Measurements from ENCODE around the gene NANOGP8.
"Not testable (repeated sequence)": the region's sequence is repeated elsewhere in the genome, so short reads cannot be mapped to it uniquely, and the experiment has no call there.

NANOGP8 gene

DNA sequence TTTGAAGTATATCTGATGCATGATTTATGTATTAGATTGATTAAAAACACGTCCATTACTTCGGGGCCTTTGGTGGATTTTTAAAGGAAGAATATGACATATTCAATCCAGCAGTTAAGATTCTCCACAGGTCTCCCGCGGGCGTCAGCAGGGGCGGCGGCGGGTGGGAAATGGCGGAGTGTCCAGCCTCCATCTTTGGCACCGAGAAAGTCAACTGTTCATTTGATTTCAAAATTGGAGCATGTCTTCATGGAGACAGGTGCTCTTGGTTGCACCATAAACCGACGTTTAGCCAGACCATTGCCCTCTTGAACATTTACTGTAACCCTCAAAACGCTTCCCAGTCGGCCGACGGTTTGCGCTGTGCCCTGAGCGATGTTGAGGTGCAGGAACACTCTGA is 7.2 kb upstream of the NANOGP8 start:
- no peak for DNase-seq

GRCh38 chr15:35090104-35090807 is 5.2 kb upstream of the NANOGP8 start:
- DNase-seq, result no peak

- DNase-seq, result no peak
These were observed 4.5 kb upstream of the NANOGP8 start for GRCh38 chr15:35089551-35089950.

DNA sequence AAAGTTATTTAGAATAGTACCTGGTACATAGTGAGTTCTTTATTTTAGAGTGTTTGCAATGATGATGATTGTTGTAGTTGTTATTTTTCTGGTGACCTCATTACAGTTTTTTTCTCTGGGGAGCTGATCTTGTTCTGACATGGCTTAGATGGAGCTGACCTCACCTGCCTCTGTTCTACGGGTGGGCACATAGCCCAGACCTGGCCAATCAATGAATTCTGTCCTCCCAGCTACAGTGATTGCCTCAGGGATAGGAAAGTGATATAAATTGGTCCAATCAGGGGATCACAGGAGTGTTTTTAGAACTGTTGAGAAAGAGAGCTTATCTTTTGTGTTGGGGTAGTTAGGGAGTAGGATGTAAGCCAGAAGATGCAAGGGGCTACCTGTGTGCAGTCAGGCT is 3.2 kb upstream of the NANOGP8 start:
- no peak for DNase-seq

DNA sequence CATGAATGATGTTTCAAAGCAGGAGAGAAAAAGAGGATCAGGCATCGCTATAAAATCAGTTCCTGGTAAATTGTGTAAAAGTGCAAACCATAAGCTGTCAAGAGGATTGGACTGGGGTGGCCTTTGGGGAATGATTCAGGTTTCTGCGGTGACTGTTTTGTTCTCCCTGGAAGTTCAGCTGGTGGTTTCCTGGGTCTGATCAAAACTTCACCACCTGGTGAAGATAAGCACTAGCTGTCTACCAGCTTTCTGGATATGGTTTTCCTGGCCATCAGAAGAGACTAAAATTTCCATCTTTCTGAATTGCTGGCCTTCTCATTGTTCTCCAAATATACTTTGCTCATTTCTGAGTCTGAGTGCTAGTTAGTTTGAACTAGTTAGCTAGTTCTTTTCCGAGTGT is 2.7 kb upstream of the NANOGP8 start:
- no peak for DNase-seq

DNA sequence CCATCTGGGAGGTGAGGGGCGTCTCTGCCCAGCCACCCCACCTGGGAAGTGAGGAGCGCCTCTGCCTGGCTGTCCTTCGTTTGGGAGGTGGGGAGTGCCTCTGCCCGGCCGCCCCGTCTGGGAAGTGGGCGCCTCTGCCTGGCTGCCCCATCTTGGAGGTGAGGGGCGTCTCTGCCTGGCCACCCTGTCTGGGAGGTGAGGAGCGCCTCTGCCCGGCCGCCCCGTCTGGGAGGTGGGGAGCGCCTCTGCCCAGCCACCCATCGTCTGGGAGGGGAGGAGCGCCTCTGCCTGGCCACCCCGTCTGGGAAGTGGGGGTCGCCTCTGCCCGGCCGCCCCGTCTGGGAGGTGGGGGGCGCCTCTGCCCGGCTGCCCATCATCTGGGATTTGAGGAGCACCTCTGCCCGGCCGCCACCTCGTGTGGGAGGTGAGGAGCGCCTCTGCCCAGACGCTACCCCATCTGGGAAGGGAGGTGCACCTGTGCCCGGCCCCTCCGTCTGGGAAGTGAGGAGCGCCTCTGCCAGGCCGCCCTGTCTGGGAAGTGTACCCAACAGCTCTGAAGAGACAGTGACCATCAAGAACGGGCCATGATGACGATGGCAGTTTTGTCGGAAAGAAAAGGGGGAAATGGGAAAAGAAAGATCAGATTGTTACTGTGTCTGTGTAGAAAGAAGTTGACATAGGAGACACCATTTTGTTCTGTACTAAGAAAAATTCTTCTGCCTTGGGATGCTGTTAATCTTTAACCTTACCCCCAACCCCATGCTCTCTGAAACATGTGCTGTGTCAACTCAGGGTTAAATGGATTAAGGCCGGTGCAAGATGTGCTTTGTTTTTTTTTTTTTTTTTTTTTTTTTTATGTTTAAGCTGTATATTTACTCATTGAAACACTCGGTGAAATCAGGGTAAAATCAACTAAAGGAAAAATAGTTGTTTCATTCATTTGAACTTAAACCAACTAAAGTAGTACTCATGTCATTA is 2.4 kb downstream of the NANOGP8 start:
- DNase-seq, result not testable (repeated sequence)

DNA sequence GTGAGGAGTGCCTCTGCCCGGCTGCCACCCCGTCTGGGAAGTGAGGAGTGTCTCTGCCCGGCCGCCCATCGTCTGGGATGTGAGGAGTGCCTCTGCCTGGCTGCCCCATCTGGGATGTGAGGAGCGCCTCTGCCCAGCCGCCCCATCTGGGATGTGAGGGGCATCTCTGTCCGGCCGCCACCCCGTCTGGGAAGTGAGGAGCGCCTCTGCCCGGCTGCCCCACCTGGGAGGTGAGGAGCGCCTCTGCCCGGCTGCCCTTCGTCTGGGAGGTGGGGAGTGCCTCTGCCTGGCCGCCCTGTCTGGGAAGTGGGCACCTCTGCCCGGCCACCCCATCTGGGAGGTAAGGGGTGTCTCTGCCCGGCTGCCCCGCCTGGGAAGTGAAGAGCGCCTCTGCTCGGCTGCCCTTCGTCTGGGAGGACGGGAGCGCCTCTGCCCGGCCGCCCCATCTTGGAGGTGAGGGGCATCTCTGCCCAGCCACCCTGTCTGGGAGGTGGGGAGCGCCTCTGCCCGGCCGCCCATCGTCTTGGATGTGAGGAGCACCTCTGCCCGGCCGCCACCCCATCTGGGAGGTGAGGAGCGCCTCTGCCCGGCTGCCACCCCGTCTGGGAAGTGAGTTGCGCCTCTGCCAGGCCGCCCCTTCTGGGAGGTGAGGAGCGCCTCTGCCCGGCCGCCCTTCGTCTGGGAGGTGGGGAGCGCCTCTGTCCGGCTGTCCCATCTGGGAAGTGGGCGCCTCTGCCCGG is 3.3 kb downstream of the NANOGP8 start:
- DNase-seq, result not testable (repeated sequence)

GRCh38 chr15:35080226-35080625 is 4.9 kb downstream of the NANOGP8 start:
- DNase-seq, result no peak

GRCh38 chr15:35078221-35078915 is 6.7 kb downstream of the NANOGP8 start:
- DNase-seq, result no peak

- no peak for DNase-seq
These were observed 14.0 kb downstream of the NANOGP8 start for GRCh38 chr15:35071106-35071505.

GRCh38 chr15:35068846-35069475 is 16.1 kb downstream of the NANOGP8 start:
- DNase-seq, result no peak

GRCh38 chr15:35067496-35068347 is 17.4 kb downstream of the NANOGP8 start:
- DNase-seq, result no peak

- DNase-seq, result no peak
These were observed 19.0 kb downstream of the NANOGP8 start for GRCh38 chr15:35066094-35066493.

DNA sequence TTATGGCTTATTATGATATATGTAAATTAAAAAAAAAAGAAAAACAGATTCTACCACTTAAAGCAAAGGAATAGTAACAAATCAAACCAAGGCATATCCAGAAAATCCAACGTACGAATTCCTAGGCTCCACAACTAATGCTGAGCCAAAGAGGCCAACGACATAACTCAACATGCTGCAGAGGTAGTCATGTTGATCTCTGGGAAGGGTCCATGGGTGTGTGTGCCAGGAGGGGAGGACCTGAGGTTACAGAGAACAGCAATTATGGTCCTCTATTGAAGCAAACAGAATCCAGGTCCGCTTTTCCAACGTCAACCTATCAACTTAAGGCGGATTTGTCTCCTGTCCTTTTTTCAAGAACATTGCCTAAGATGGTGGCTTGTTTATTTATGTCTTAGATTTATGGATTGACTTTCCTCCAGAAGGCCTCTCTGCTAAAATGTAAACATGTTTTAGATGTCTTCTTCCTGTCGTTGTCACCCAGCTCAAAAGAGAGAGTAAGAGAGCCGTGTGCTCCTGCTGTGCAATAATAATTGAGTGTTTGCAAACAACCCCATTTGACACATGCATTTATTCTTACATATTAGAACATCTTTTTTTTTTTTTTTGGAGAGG is 20.4 kb downstream of the NANOGP8 start:
- no peak for DNase-seq

- no peak for DNase-seq
These were observed 22.4 kb downstream of the NANOGP8 start for GRCh38 chr15:35062738-35063099.

- no peak for DNase-seq
These were observed 23.0 kb downstream of the NANOGP8 start for GRCh38 chr15:35061825-35062737.

GRCh38 chr15:35061161-35061824 is 23.8 kb downstream of the NANOGP8 start:
- no peak for DNase-seq

DNA sequence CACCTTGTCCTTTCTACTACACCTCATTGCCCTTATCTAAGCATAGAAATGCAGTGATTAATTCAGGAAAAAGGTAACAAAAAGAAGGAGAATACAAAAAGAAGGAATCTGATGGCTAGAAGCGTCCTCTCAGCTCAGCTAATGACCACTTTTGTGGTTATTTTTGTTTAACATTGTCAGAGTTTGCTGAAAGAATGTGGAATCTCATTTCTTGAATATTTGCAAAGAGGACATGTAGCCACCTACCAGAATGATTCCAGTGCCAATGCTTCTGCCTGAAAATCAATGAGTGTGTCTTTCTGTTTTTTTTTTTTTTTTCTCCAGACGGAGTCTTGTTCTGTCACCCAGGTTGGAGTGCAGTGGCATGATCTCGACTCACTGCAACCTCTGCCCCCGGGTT is 24.5 kb downstream of the NANOGP8 start:
- no peak for DNase-seq

DNA sequence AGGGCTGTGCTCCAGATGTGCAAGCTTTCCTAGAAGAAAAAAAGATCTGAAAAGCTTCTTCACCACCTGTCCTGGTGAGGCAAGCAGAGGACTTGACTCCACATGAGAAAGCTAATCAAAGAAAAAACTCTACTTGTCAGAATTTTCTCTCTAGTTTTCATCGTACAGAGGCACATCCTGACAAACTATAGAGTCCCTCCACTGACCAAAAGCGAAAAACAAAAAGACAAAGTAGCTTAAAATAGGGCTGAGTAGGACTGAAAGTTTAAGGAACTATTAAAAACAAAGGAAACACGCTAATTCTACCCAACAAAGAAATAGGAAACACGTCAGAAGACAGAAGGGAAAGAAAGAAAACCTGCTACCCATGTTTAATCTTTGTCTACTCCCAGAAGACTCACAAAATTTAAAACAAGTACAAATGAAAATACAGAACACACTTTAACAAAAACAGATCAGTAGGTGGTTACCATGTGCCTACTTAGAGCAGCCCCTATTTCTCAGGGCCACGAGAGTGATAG is 26.5 kb downstream of the NANOGP8 start:
- DNase-seq, result no peak
